Measurements from ENCODE around the gene ZFYVE19.

DNA sequence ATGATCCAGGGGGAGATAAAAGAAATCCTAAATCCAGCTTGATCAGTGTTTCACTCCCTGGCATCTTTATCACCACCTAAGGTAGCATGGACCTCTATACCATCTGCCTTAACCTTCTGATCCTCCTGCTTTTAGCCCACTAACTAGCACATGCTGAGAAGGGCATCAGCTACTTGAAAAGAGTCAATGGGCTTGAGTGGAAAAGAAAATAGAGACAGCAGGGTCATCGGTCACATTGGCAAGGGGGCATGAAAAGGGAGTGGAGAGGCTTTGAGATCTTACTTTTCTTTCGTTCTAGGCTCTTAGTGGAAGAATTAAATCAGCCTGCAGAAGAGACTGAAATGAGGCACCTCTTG is 239 bp upstream of the ZFYVE19 start:
- TF ChIP-seq, protein P1, sequence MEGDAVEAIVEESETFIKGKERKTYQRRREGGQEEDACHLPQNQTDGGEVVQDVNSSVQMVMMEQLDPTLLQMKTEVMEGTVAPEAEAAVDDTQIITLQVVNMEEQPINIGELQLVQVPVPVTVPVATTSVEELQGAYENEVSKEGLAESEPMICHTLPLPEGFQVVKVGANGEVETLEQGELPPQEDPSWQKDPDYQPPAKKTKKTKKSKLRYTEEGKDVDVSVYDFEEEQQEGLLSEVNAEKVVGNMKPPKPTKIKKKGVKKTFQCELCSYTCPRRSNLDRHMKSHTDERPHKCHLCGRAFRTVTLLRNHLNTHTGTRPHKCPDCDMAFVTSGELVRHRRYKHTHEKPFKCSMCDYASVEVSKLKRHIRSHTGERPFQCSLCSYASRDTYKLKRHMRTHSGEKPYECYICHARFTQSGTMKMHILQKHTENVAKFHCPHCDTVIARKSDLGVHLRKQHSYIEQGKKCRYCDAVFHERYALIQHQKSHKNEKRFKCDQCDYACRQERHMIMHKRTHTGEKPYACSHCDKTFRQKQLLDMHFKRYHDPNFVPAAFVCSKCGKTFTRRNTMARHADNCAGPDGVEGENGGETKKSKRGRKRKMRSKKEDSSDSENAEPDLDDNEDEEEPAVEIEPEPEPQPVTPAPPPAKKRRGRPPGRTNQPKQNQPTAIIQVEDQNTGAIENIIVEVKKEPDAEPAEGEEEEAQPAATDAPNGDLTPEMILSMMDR (conservative IDR thresholded peaks at IDR 0.05; ENCODE audit: low read length), result no peak
- no peak for TF ChIP-seq EZH2phosphoT487 (IDR thresholded peaks at IDR 0.05; ENCODE audit: borderline replicate concordance)

Measured in Loucy (cell line).